NAMALWA (cell line): ENCODE results near the gene HOXA5.

Experiments
- DNase-seq: peaks from one replicate; pipeline ENCODE4 v3.0.0-alpha.2; 2015; ENCODE audit warnings: low spot score

HOXA5 gene

GRCh38 chr7:27095050-27095896, 48.2 kb downstream of the HOXA5 start:
- DNase-seq, result peak; percentile 21

GRCh38 chr7:27094304-27095049, 49.0 kb downstream of the HOXA5 start:
- DNase-seq, result no peak

- DNase-seq, result no peak
Observed at GRCh38 chr7:27093184-27093895, 50.1 kb downstream of the HOXA5 start.

- no peak for DNase-seq
Observed at GRCh38 chr7:27092819-27093110, 50.7 kb downstream of the HOXA5 start.

GRCh38 chr7:27091941-27092818, 51.3 kb downstream of the HOXA5 start:
- no peak for DNase-seq

GRCh38 chr7:27091105-27091504, 52.4 kb downstream of the HOXA5 start:
- no peak for DNase-seq
